ENCODE measurements around the gene NXF1.

- TF ChIP-seq TCF12 (IDR thresholded peaks at IDR 0.05; ENCODE audit: low read depth, low read length) (no peak), TBP (IDR thresholded peaks at IDR 0.05; ENCODE audit: low read depth, low read length) (no peak), YY1 (IDR thresholded peaks at IDR 0.05; ENCODE audit: low read depth, low read length) (no peak), POLR2A (IDR thresholded peaks at IDR 0.05; ENCODE audit: control extremely low read depth in 1 of 2, low read depth in 2 of 2, low read length in 2 of 2) (no peak), SUZ12 (IDR thresholded peaks at IDR 0.05; ENCODE audit: low read length) (no peak), CHD2 (IDR thresholded peaks at IDR 0.05; ENCODE audit: low read length) (no peak), CTCF (IDR thresholded peaks at IDR 0.05; ENCODE audit: control extremely low read depth in 1 of 3, insufficient read depth in 1 of 3, low read depth in 1 of 3, low read length in 3 of 3) (no peak), USF2 (IDR thresholded peaks at IDR 0.05; ENCODE audit: low read length) (no peak), EZH2 (IDR thresholded peaks at IDR 0.05; ENCODE audit: low read depth, low read length, severe bottlenecking) (no peak), POLR2AphosphoS5 (IDR thresholded peaks at IDR 0.05; ENCODE audit: low read depth, low read length) (no peak), CREB1 (IDR thresholded peaks at IDR 0.05) (no peak), ATF3 (IDR thresholded peaks at IDR 0.05; ENCODE audit: insufficient read depth, low read depth, low read length) (no peak)
Measured at GRCh38 chr11:62789576-62789975, 15.7 kb downstream of the NXF1 start.

All from H1 (cell line).